Activated CD8-positive, alpha-beta memory T cell treated with anti-CD3 and anti-CD28 coated beads for 1 hour (primary cell): Measurements from ENCODE around the gene C1QL4.

Experiments
- DNase-seq, 2 donors: peaks; one replicate each; pipeline ENCODE4 v3.0.0-alpha.2; 2020; ENCODE audit warnings: low read depth in 1 of 2; ENCODE audit errors: extremely low read depth in 1 of 2

C1QL4 gene

GRCh38 chr12:49309386-49309785, 27.6 kb downstream of the C1QL4 start:
- no peak for DNase-seq

GRCh38 chr12:49305762-49306510, 31.1 kb downstream of the C1QL4 start:
- no peak for DNase-seq

GRCh38 chr12:49304161-49304560, 32.8 kb downstream of the C1QL4 start:
- DNase-seq, result no peak

GRCh38 chr12:49301760-49302159, 35.2 kb downstream of the C1QL4 start:
- no peak for DNase-seq

- no peak for DNase-seq
These were observed 38.8 kb downstream of the C1QL4 start for GRCh38 chr12:49298160-49298559.

GRCh38 chr12:49297695-49298060, 39.3 kb downstream of the C1QL4 start:
- no peak for DNase-seq

- DNase-seq, result no peak
These were observed 39.9 kb downstream of the C1QL4 start for GRCh38 chr12:49296836-49297694.

- DNase-seq, result peak in 1 of 2 donors; percentile 53
These were observed 40.8 kb downstream of the C1QL4 start for GRCh38 chr12:49296034-49296835.

GRCh38 chr12:49295082-49295936, 41.7 kb downstream of the C1QL4 start, which contains the start of gene PRPH:
PRPH (plus strand) TSS chr12:49295147; CDS start chr12:49295201, 54 bp downstream.
- DNase-seq, result no peak

- no peak for DNase-seq
These were observed 42.2 kb downstream of the C1QL4 start for GRCh38 chr12:49294804-49295081.

- no peak for DNase-seq
These were observed 42.7 kb downstream of the C1QL4 start for GRCh38 chr12:49294086-49294803.

- no peak for DNase-seq
These were observed 43.7 kb downstream of the C1QL4 start for GRCh38 chr12:49293056-49293956.

GRCh38 chr12:49292729-49293055, 44.3 kb downstream of the C1QL4 start:
- no peak for DNase-seq

- no peak for DNase-seq
These were observed 47.9 kb downstream of the C1QL4 start for GRCh38 chr12:49288922-49289555.

- peak in 1 of 2 donors; percentile 42 for DNase-seq
These were observed 48.6 kb downstream of the C1QL4 start for GRCh38 chr12:49288412-49288853.

GRCh38 chr12:49287876-49288275, 49.1 kb downstream of the C1QL4 start:
- no peak for DNase-seq

- no peak for DNase-seq
These were observed 52.3 kb downstream of the C1QL4 start for GRCh38 chr12:49284672-49285071.
